GM18519 (cell line): ENCODE measurements around the gene LY6G6F.

Experiments used
- ATAC-seq: cut with Tn5 transposase; IDR thresholded peaks from one replicate; pipeline ENCODE4 v1.9.1; 2021; ENCODE audit warnings: mild to moderate bottlenecking, moderate library complexity; ENCODE audit not compliant: unreplicated experiment, low FRiP score

Gene LY6G6F

GRCh38 chr6:31737315-31737990 is 30.8 kb downstream of the LY6G6F start:
- ATAC-seq = no peak

GRCh38 chr6:31737991-31738979 is 31.6 kb downstream of the LY6G6F start:
- no peak for ATAC-seq

GRCh38 chr6:31739639-31740396 is 33.2 kb downstream of the LY6G6F start, which contains the start of gene MSH5:
Gene MSH5 (plus strand): TSS chr6:31740005. CDS start chr6:31740467, 462 bp downstream.
- ATAC-seq = peak; percentile 66

- no peak for ATAC-seq
These were observed 33.9 kb downstream of the LY6G6F start for GRCh38 chr6:31740397-31741223.

- ATAC-seq = no peak
These were observed 35.1 kb downstream of the LY6G6F start for GRCh38 chr6:31741815-31742214.

- ATAC-seq = no peak
These were observed 36.2 kb downstream of the LY6G6F start for GRCh38 chr6:31742894-31743293.

- ATAC-seq = no peak
These were observed 37.8 kb downstream of the LY6G6F start for GRCh38 chr6:31744422-31744821.

GRCh38 chr6:31749301-31750036 is 42.8 kb downstream of the LY6G6F start:
- no peak for ATAC-seq

GRCh38 chr6:31750411-31751022 is 43.9 kb downstream of the LY6G6F start:
- no peak for ATAC-seq

GRCh38 chr6:31752739-31753319 is 46.2 kb downstream of the LY6G6F start:
- ATAC-seq = no peak

GRCh38 chr6:31758281-31758680 is 51.6 kb downstream of the LY6G6F start:
- no peak for ATAC-seq
